GM13977 (cell line): ENCODE results near the gene HSF5.
"Not testable (repeated sequence)": the region's sequence is repeated elsewhere in the genome, so short reads cannot be mapped to it uniquely, and the experiment has no call there.

Experiments
- DNase-seq: peaks from one replicate; pipeline ENCODE4 v3.0.0; 2012; ENCODE audit warnings: low spot score
- CTCF ChIP-seq: IDR thresholded peaks from 2 replicates; pipeline ENCODE4 v1.5.1; 2012; ENCODE audit warnings: mild to moderate bottlenecking, control low read depth; ENCODE audit not compliant: insufficient read depth; ENCODE audit errors: extremely low read depth, missing control alignments
- in situ Hi-C: fragments of 300-500 bp; cut with MboI; formaldehyde crosslinking; loops from one replicate; pipeline ENCODE4 v1.12.0; 2022; ENCODE audit warnings: low sequenced_read_pairs, low pct_unique_long_range_greater_than_20kb, mixed read lengths, inconsistent platforms; ENCODE audit not compliant: unreplicated experiment

Gene HSF5

GRCh38 chr17:58402047-58402446 is 86.2 kb downstream of the HSF5 start:
- no peak for DNase-seq
- TF ChIP-seq CTCF = no peak
- in situ Hi-C loops = no loop called here

- no peak for TF ChIP-seq CTCF
- DNase-seq = no peak
- in situ Hi-C loops = no loop called here
Measured at GRCh38 chr17:58401287-58401686, 86.9 kb downstream of the HSF5 start.

GRCh38 chr17:58400826-58401225 is 87.4 kb downstream of the HSF5 start:
- in situ Hi-C loops = no loop called here

GRCh38 chr17:58399974-58400373 is 88.2 kb downstream of the HSF5 start:
- no peak for DNase-seq
- in situ Hi-C loops = no loop called here
- TF ChIP-seq CTCF = no peak

More at GRCh38 chr17:58400826-58401225, 87.4 kb downstream of the HSF5 start:
- DNase-seq = no peak
- no peak for TF ChIP-seq CTCF

GRCh38 chr17:58398574-58399266 is 89.5 kb downstream of the HSF5 start:
- in situ Hi-C loops = no loop called here
- DNase-seq = no peak
- TF ChIP-seq CTCF = no peak

- in situ Hi-C loops, DNase-seq: not testable (repeated sequence)
Measured at GRCh38 chr17:58397421-58397820, 90.8 kb downstream of the HSF5 start.

- in situ Hi-C loops = no loop called here
- DNase-seq = no peak
- no peak for TF ChIP-seq CTCF
Measured at GRCh38 chr17:58396173-58396572, 92.0 kb downstream of the HSF5 start.
